CD4-positive, CD25-positive, alpha-beta regulatory T cell (primary cell): ENCODE measurements around the gene ZNF385C. TPM values are rescaled to one million over a fixed set of nuclear protein-coding genes. Genes with fewer than 3 reads are reported as not detected.

Source experiments
- ATAC-seq, 2 donors: fragments of 150-1000 bp; cut with Tn5 transposase; one replicate each; pipeline ENCODE4 v1.10.0; 2021; ENCODE audit warnings: low read depth in 2 of 2, moderate number of reproducible peaks in 2 of 2, moderate library complexity in 1 of 2
- DNase-seq, 3 donors: peaks; one replicate each; pipeline versions ENCODE4 v3.0.0 to v3.0.0-alpha.2; 2012 to 2022; ENCODE audit warnings: mixed read lengths in 1 of 3
- H3K27ac ChIP-seq: one replicate; pipeline ENCODE4 v1.7.0; 2013; ENCODE audit warnings: mild to moderate bottlenecking, low read length; ENCODE audit not compliant: insufficient read depth, poor library complexity, severe bottlenecking
- H3K27me3 ChIP-seq: one replicate; pipeline ENCODE4 v1.7.0; 2013; ENCODE audit warnings: low read length; ENCODE audit not compliant: control insufficient read depth, insufficient read depth
- H3K36me3 ChIP-seq: one replicate; pipeline ENCODE4 v1.7.0; 2013; ENCODE audit warnings: mild to moderate bottlenecking, low read length, moderate library complexity; ENCODE audit not compliant: control insufficient read depth, insufficient read depth
- H3K4me1 ChIP-seq: 2 replicates; pipeline ENCODE4 v1.7.0; 2013; ENCODE audit warnings: mild to moderate bottlenecking, low read length; ENCODE audit not compliant: insufficient read depth, control insufficient read depth, poor library complexity, severe bottlenecking
- H3K4me3 ChIP-seq: one replicate; pipeline ENCODE4 v1.7.0; 2013; ENCODE audit warnings: low read depth, mild to moderate bottlenecking, low read length, moderate library complexity
- H3K9me3 ChIP-seq, 2 experiments: 1 replicate in 1 of 2; 2 replicates in 1 of 2; pipeline ENCODE4 v1.7.0; 2013; ENCODE audit warnings: low read length in 2 of 2, mild to moderate bottlenecking in 1 of 2, moderate library complexity in 1 of 2; ENCODE audit not compliant: control insufficient read depth in 2 of 2
- H3K27ac Mint-ChIP-seq, 3 donors: one replicate each; pipeline ENCODE4 v1.8.0; 2020 to 2022; ENCODE audit warnings: mild to moderate bottlenecking in 3 of 3, mixed read lengths in 3 of 3, moderate library complexity in 2 of 3
- H3K27me3 Mint-ChIP-seq: one replicate; pipeline ENCODE4 v1.8.0; 2022; ENCODE audit warnings: mild to moderate bottlenecking, mixed read lengths
- H3K36me3 Mint-ChIP-seq: one replicate; pipeline ENCODE4 v1.8.0; 2020; ENCODE audit warnings: mixed read lengths
- H3K4me1 Mint-ChIP-seq, 4 donors: one replicate each; pipeline ENCODE4 v1.8.0; 2020 to 2022; ENCODE audit warnings: mixed read lengths in 4 of 4, mild to moderate bottlenecking in 1 of 4
- H3K4me3 Mint-ChIP-seq, 4 donors: one replicate each; pipeline ENCODE4 v1.8.0; 2020 to 2022; ENCODE audit warnings: mild to moderate bottlenecking in 4 of 4, mixed read lengths in 4 of 4, moderate library complexity in 3 of 4
- H3K9me3 Mint-ChIP-seq, 7 donors: one replicate each; pipeline ENCODE4 v1.8.0; 2020 to 2022; ENCODE audit warnings: mixed read lengths in 7 of 7, mild to moderate bottlenecking in 3 of 7, moderate library complexity in 2 of 7
- polyA plus RNA-seq, 4 donors: library from polyadenylated mRNA; unstranded; fragments of 300-500 nt; fragmentation: Illumina TruSeq; gene quantifications; one replicate each; pipeline ENCODE4 v1.2.3, GENCODE V29; 2021
- total RNA-seq: library from RNA; stranded (reverse); gene quantifications from one replicate; pipeline ENCODE4 v1.2.3, GENCODE V29; 2022

Gene ZNF385C
- total and polyA plus RNA-seq, 5 donors from 2014 or later = 0.21 TPM; not detected in 4

GRCh38 chr17:42117397-42118125 lies 19.3 kb upstream of the ZNF385C start:
- no peaks in the 10 kb centered on the region for H3K27me3 ChIP-seq
- DNase-seq = no peak
- H3K27me3 Mint-ChIP-seq = no peaks in the 10 kb centered on the region
- ATAC-seq = no peak
- no peak overlapping the region for H3K27ac ChIP-seq
- peaks cover 17% of the 10 kb centered on the region for H3K4me1 ChIP-seq
- peak overlapping the region in 1 of 3 donors; percentile 55 for H3K27ac Mint-ChIP-seq
- peaks cover 21% of the 10 kb centered on the region for H3K36me3 Mint-ChIP-seq
- H3K4me3 ChIP-seq = no peak overlapping the region
- H3K4me1 Mint-ChIP-seq = peaks cover 8 to 45% (median 13%) of the 10 kb centered on the region in 4 donors
- no peaks in the 10 kb centered on the region for H3K36me3 ChIP-seq
- H3K9me3 Mint-ChIP-seq = no peaks in the 10 kb centered on the region
- peak overlapping the region in 2 of 4 donors; percentile 57 to 93 for H3K4me3 Mint-ChIP-seq
- H3K9me3 ChIP-seq = no peaks in the 10 kb centered on the region

- Mint-ChIP-seq H3K4me3 (peak overlapping the region in 2 of 4 donors; percentile 57 to 93), H3K4me1 (peaks cover 8 to 52% (median 15%) of the 10 kb centered on the region in 4 donors), H3K36me3 (peaks cover 21% of the 10 kb centered on the region), H3K27ac (peak overlapping the region; percentile 18 to 58 (median 55)), H3K27me3 (no peaks in the 10 kb centered on the region), H3K9me3 (no peaks in the 10 kb centered on the region)
- Histone ChIP-seq H3K4me3 (no peak overlapping the region), H3K9me3 (no peaks in the 10 kb centered on the region), H3K27ac (no peak overlapping the region), H3K27me3 (no peaks in the 10 kb centered on the region), H3K4me1 (peaks cover 22% of the 10 kb centered on the region), H3K36me3 (no peaks in the 10 kb centered on the region)
- peak; percentile 21 to 40 for ATAC-seq
- DNase-seq = peak; percentile 73 to 89 (median 85)
These were observed 18.6 kb upstream of the ZNF385C start for GRCh38 chr17:42116705-42117396.

DNA sequence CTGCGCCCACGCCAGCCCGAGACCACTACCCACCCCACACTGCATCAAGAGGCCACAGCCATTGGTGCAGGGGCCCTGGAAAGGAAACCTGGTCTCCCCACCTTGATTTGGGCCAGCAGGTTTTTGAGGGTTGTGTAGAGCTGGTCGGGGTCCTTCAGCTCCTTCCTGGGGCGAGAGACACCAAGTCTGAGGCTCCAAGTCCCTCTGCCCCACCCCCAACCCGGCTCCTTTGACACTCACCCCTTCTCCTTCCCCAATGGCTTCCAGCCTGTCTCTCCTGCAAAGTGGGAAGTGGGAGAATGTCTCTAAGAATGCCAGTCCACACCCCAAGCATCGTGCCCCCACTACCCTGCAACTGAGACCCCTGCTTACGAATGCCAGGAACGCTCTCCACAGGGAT lies 15.8 kb upstream of the ZNF385C start:
- ATAC-seq (no peak), DNase-seq (no peak)
- H3K27ac Mint-ChIP-seq = peak overlapping the region in 2 of 3 donors; percentile 14 to 78
- H3K36me3 ChIP-seq = no peaks in the 10 kb centered on the region
- no peaks in the 10 kb centered on the region for H3K27me3 ChIP-seq
- no peak overlapping the region for H3K27ac ChIP-seq
- peaks cover 12 to 59% (median 14%) of the 10 kb centered on the region in 4 donors for H3K4me1 Mint-ChIP-seq
- peaks cover 23% of the 10 kb centered on the region for H3K4me1 ChIP-seq
- no peak overlapping the region for H3K4me3 ChIP-seq
- H3K27me3 Mint-ChIP-seq = no peaks in the 10 kb centered on the region
- peak overlapping the region in 2 of 4 donors; percentile 35 to 53 for H3K4me3 Mint-ChIP-seq
- H3K9me3 ChIP-seq = no peaks in the 10 kb centered on the region
- peaks cover 0 to 2% (median 0%) of the 10 kb centered on the region in 7 donors for H3K9me3 Mint-ChIP-seq
- peaks cover 23% of the 10 kb centered on the region for H3K36me3 Mint-ChIP-seq

DNA sequence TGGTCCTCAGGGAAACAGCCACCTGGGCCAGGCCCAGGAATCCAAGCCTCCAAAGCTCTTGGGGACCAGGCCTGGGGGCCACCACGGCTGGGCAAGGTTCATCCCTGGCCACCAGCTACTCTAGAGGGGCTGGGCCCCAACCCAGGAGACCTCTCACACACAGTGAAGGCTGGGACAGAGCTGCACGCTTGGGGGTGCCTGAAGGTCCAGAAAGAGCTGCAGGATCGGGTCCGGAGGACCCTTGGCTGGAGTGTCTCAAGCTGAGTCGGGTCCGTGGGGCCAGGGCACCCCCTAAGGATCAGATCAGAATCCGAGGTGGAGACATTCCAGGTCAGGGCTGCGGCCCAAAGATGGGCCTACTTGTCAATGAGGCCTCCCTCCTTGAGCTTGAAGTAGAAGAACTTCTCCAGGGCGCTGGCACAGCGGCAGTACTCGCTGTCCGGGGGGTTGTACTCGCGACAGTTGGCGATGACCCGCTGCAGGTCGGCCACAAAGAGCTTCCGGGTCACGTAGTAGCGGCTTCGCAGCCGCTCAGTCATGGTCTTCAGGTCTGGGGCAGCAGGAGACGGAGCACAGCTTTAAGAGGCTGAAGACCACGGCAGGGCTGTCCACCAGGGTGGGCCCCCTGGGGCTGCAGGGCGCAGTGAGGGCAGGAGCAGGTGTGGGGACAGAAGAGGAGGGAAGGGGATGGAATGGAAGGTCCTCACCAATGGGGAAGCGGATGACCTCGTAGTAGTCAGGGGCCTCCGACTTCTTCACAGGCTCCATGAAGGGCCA lies 15.2 kb upstream of the ZNF385C start:
- no peaks in the 10 kb centered on the region for H3K27me3 ChIP-seq
- H3K4me3 ChIP-seq = no peak overlapping the region
- no peaks in the 10 kb centered on the region for H3K9me3 ChIP-seq
- Mint-ChIP-seq H3K4me1 (peaks cover 9 to 59% (median 12%) of the 10 kb centered on the region in 4 donors), H3K27ac (peak overlapping the region; percentile 14 to 95 (median 93)), H3K9me3 (peaks cover 0 to 2% (median 0%) of the 10 kb centered on the region in 7 donors), H3K4me3 (peak overlapping the region in 1 of 4 donors; percentile 75), H3K27me3 (no peaks in the 10 kb centered on the region), H3K36me3 (peaks cover 23% of the 10 kb centered on the region)
- H3K36me3 ChIP-seq = peaks cover 6% of the 10 kb centered on the region
- H3K4me1 ChIP-seq = peaks cover 23% of the 10 kb centered on the region
- peak overlapping the region; percentile 91 for H3K27ac ChIP-seq
- ATAC-seq = no peak
- no peak for DNase-seq

DNA sequence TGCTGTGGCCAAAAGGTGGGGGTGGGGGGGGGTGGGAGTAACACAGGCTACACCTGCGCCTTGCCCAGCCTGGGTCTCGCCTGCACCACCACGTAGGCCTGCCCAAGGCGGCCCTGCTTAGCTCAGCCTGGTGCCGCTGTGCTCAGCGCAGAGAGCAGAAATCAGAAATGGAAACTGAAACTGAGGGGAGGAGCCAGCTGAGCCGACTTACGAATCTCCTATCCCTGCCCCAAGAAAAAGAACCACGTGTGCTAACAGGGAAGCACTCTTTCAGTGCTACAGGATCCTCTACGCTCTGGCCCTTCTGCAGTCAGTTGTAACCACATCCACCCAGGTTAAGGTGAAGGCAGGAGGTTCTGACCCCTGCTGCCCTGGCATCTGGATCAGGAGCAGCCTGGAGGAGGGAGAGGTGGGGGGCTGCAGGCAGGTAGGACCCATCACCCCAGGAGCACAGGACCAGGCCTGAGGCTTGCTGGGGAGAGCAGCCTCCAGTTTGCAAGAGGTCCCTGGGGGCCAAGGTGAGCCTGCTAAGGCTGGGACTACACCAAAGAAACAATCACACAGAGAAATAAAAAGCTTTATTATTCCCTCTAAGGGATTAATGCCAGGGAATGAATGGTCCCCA lies 14.4 kb upstream of the ZNF385C start, which contains the start of gene DHX58:
Gene DHX58 (minus strand): TSS at position 163 of the 625 bp plus-strand sequence. CDS start 822 bp downstream, outside the sequence.
- peaks cover 8 to 65% (median 15%) of the 10 kb centered on the region in 4 donors for H3K4me1 Mint-ChIP-seq
- H3K4me3 Mint-ChIP-seq = peak within 1 kb of the TSS; percentile 75 to 96 (median 92)
- peak; percentile 86 to 87 for ATAC-seq
- H3K27ac Mint-ChIP-seq = peak within 1 kb of the TSS; percentile 93 to 99 (median 95)
- H3K4me3 ChIP-seq = peak within 1 kb of the TSS; percentile 79
- peaks cover 0 to 2% (median 0%) of the 10 kb centered on the region in 7 donors for H3K9me3 Mint-ChIP-seq
- H3K27ac ChIP-seq = peak within 1 kb of the TSS; percentile 91
- DNase-seq = peak; percentile 73 to 97 (median 84)
- H3K27me3 ChIP-seq = no peaks in the 10 kb centered on the region
- H3K9me3 ChIP-seq = no peaks in the 10 kb centered on the region
- peaks cover 7% of the 10 kb centered on the region for H3K36me3 ChIP-seq
- peaks cover 23% of the 10 kb centered on the region for H3K4me1 ChIP-seq
- H3K36me3 Mint-ChIP-seq = peaks cover 22% of the 10 kb centered on the region
- H3K27me3 Mint-ChIP-seq = no peaks in the 10 kb centered on the region

DNA sequence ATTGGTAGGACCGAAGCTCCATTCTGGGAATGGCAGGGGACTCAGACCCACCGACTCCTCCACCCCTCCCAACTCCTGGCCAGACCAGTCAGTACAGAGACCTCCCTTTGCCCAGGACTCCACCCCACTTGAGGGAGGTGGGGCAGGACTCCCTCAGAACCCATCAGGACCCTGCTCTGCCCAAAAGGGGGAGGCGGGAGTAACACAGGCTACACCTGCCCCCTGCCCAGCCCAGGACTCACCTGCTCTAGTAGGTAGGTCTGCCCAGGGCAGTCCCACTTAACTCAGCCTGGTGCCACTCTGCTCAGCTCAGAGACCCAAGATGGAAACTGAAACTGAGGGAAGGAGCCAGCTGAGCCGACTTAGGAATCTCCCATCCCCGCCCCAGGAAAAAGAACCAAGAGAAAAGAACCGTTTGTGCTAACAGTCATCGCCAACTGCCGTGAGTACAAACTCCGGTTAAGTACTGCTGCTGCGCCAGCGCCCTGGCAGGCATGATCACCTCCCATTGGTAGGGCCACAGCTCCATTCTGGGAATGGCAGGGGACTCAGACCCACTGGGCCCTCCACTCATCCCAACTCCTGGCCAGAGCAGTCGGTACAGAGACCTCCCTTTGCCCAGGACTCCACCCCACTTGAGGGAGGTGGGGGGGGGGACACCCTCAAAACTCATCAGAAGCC lies 13.7 kb upstream of the ZNF385C start:
- peak overlapping the region; percentile 75 to 96 (median 92) for H3K4me3 Mint-ChIP-seq
- ATAC-seq = no peak
- H3K4me3 ChIP-seq = peak overlapping the region; percentile 79

More for the DNA sequence above, 13.7 kb upstream of the ZNF385C start:
- DNase-seq = no peak
- no peaks in the 10 kb centered on the region for H3K27me3 Mint-ChIP-seq
- H3K9me3 Mint-ChIP-seq = peaks cover 0 to 2% (median 0%) of the 10 kb centered on the region in 7 donors
- peaks cover 20% of the 10 kb centered on the region for H3K36me3 Mint-ChIP-seq
- peak overlapping the region; percentile 93 to 99 (median 95) for H3K27ac Mint-ChIP-seq
- Histone ChIP-seq H3K4me1 (peaks cover 27% of the 10 kb centered on the region), H3K27me3 (no peaks in the 10 kb centered on the region), H3K27ac (peak overlapping the region; percentile 91), H3K36me3 (peaks cover 7% of the 10 kb centered on the region), H3K9me3 (no peaks in the 10 kb centered on the region)
- H3K4me1 Mint-ChIP-seq = peaks cover 8 to 68% (median 15%) of the 10 kb centered on the region in 4 donors
